HepG2 (cell line): ENCODE results near the gene SIGLEC10. TPM values are rescaled to one million over a fixed set of nuclear protein-coding genes. Genes with fewer than 3 reads are reported as not detected.
A peak's percentile ranks its signal among the peaks of the same experiment; 100 is the strongest.

Source experiments
- ATF7 ChIP-seq, 2 experiments: fragments of 450-650 bp in 1 of 2; sonication (generic) in 1 of 2; formaldehyde crosslinking in 1 of 2; IDR thresholded peaks; 2 replicates each; pipeline versions ENCODE4 v1.4.0 to v1.6.1; 2016 to 2020; ENCODE audit warnings: antibody characterized with exemption in 1 of 2, mild to moderate bottlenecking in 1 of 2, missing genetic modification reagents in 1 of 2
- CBX1 ChIP-seq: IDR thresholded peaks from one replicate; pipeline ENCODE4 v1.6.1; 2016; ENCODE audit warnings: antibody characterized with exemption, low read depth
- CREM ChIP-seq, 2 experiments: sonication (generic) in 1 of 2; formaldehyde crosslinking in 1 of 2; IDR thresholded peaks; 2 replicates each; pipeline versions ENCODE4 v1.4.0 to v1.6.1; 2016 to 2020; ENCODE audit warnings: antibody characterized with exemption in 1 of 2, mild to moderate bottlenecking in 1 of 2, missing genetic modification reagents in 1 of 2
- FOSL2 ChIP-seq: sonication (generic); formaldehyde crosslinking; IDR thresholded peaks from 2 replicates; pipeline ENCODE4 v1.4.0; 2020; ENCODE audit warnings: missing genetic modification reagents
- GABPA ChIP-seq, 2 experiments: IDR thresholded peaks; 2 replicates each; pipeline ENCODE4 v1.6.1; 2011 to 2016; ENCODE audit warnings: low read depth in 2 of 2, low read length in 1 of 2, missing biosample characterization in 1 of 2, missing genetic modification characterization in 1 of 2
- GABPB1 ChIP-seq: IDR thresholded peaks from 2 replicates; pipeline ENCODE4 v1.6.1; 2016; ENCODE audit warnings: mild to moderate bottlenecking, missing genetic modification reagents, moderate library complexity, missing compliant biosample characterization
- KDM5A ChIP-seq: fragments of 200-600 bp; sonication (generic); IDR thresholded peaks from 2 replicates; pipeline ENCODE4 v1.7.0; 2018; ENCODE audit warnings: antibody characterized with exemption, mild to moderate bottlenecking, low read length, borderline replicate concordance
- KLF12 ChIP-seq: sonication (generic); formaldehyde crosslinking; IDR thresholded peaks from 2 replicates; pipeline ENCODE4 v1.4.0; 2020; ENCODE audit warnings: missing genetic modification reagents, borderline replicate concordance
- MEF2D ChIP-seq: sonication (generic); formaldehyde crosslinking; IDR thresholded peaks from 2 replicates; pipeline ENCODE4 v1.5.1; 2020; ENCODE audit warnings: mild to moderate bottlenecking, missing genetic modification reagents
- NR2C2 ChIP-seq: sonication (generic); formaldehyde crosslinking; IDR thresholded peaks from 2 replicates; pipeline ENCODE4 v1.4.0; 2020; ENCODE audit warnings: missing genetic modification reagents, mild to moderate bottlenecking, moderate library complexity, borderline replicate concordance
- PHF20 ChIP-seq: sonication (generic); formaldehyde crosslinking; IDR thresholded peaks from 2 replicates; pipeline ENCODE4 v1.5.0; 2020; ENCODE audit warnings: mild to moderate bottlenecking, missing genetic modification reagents
- PPARG ChIP-seq: conservative IDR thresholded peaks from 2 replicates; pipeline ENCODE4 v1.6.1; 2016; ENCODE audit warnings: missing biosample characterization, missing genetic modification reagents
- RCOR2 ChIP-seq: IDR thresholded peaks from 2 replicates; pipeline ENCODE4 v1.6.1; 2016; ENCODE audit warnings: missing biosample characterization, missing genetic modification reagents
- SUZ12 ChIP-seq: fragments of 150-350 bp; IDR thresholded peaks from 2 replicates; pipeline ENCODE4 v1.6.1; 2014; ENCODE audit warnings: low read depth, low read length
- TEAD3 ChIP-seq: optimal IDR thresholded peaks from 2 replicates; pipeline ENCODE3; 2016; ENCODE audit warnings: borderline replicate concordance
- THAP11 ChIP-seq: IDR thresholded peaks from 2 replicates; pipeline ENCODE4 v1.6.1; 2016; ENCODE audit warnings: missing biosample characterization, missing genetic modification reagents
- ZMYM3 ChIP-seq: sonication (generic); formaldehyde crosslinking; IDR thresholded peaks from 2 replicates; pipeline ENCODE4 v1.5.1; 2020; ENCODE audit warnings: mild to moderate bottlenecking, missing genetic modification reagents
- ZNF143 ChIP-seq: sonication (generic); formaldehyde crosslinking; IDR thresholded peaks from 2 replicates; pipeline ENCODE4 v1.4.0; 2020; ENCODE audit warnings: missing genetic modification reagents
- ZNF3 ChIP-seq: IDR thresholded peaks from 2 replicates; pipeline ENCODE4 v1.7.0; 2017; ENCODE audit warnings: inconsistent platforms
- ZNF577 ChIP-seq: sonication (generic); formaldehyde crosslinking; IDR thresholded peaks from 2 replicates; pipeline ENCODE4 v1.4.0; 2020; ENCODE audit warnings: mild to moderate bottlenecking, low read depth, missing genetic modification reagents, borderline replicate concordance
- ZNF589 ChIP-seq: sonication (generic); formaldehyde crosslinking; conservative IDR thresholded peaks from 2 replicates; pipeline ENCODE4 v1.8.0; 2022; ENCODE audit warnings: mild to moderate bottlenecking, moderate library complexity, missing genetic modification reagents
- ZSCAN30 ChIP-seq: sonication (generic); formaldehyde crosslinking; IDR thresholded peaks from 2 replicates; pipeline ENCODE4 v1.5.0; 2020; ENCODE audit warnings: mild to moderate bottlenecking, missing genetic modification reagents
- ZSCAN31 ChIP-seq: sonication (generic); formaldehyde crosslinking; IDR thresholded peaks from 2 replicates; pipeline ENCODE4 v1.5.0; 2020; ENCODE audit warnings: low read depth, mild to moderate bottlenecking, missing genetic modification reagents
- polyA plus RNA-seq, 8 experiments: library from polyadenylated mRNA; depleted of rRNA in 3 of 8; stranded (reverse) in 7 of 8; unstranded in 1 of 8; fragments of >200 nt; fragmentation: Illumina TruSeq in 4 of 8; extraction: Trizol in 4 of 8; gene quantifications; 2 replicates each; pipeline versions ENCODE4 v1.2.1 to v1.2.3, GENCODE V29; 2011 to 2016; ENCODE audit warnings: low read depth in 4 of 8, missing spikeins in 1 of 8, mixed read lengths in 1 of 8; ENCODE audit not compliant: insufficient read depth in 1 of 8
- total RNA-seq, 5 experiments: library from RNA; depleted of rRNA; stranded (reverse); fragments of >200 nt; fragmentation: Illumina TruSeq; extraction: Trizol; gene quantifications; 2 replicates each; pipeline ENCODE4 v1.2.3, GENCODE V29; 2016; ENCODE audit warnings: low read depth in 1 of 5
- TF ChIP-seq, protein P1 (sequence below): sonication (generic); formaldehyde crosslinking; IDR thresholded peaks from 2 replicates; pipeline ENCODE4 v1.4.0; 2020; ENCODE audit warnings: mild to moderate bottlenecking, missing genetic modification reagents
- TF ChIP-seq, protein P2 (sequence below): sonication (generic); formaldehyde crosslinking; IDR thresholded peaks from 2 replicates; pipeline ENCODE4 v1.4.0; 2020; ENCODE audit warnings: mild to moderate bottlenecking, missing genetic modification reagents
- TF ChIP-seq, protein P3 (sequence below): sonication (generic); formaldehyde crosslinking; IDR thresholded peaks from 2 replicates; pipeline ENCODE4 v1.4.0; 2020; ENCODE audit warnings: low read depth, mild to moderate bottlenecking, missing genetic modification reagents
- TF ChIP-seq, protein P4 (sequence below): sonication (generic); formaldehyde crosslinking; IDR thresholded peaks from 2 replicates; pipeline ENCODE4 v1.4.0; 2020; ENCODE audit warnings: missing genetic modification reagents

Gene SIGLEC10
- total and polyA plus RNA-seq, 2 of the 13 experiments (the other 11 are each of a cell fraction or from before 2014, with no cell fraction given): not detected

DNA sequence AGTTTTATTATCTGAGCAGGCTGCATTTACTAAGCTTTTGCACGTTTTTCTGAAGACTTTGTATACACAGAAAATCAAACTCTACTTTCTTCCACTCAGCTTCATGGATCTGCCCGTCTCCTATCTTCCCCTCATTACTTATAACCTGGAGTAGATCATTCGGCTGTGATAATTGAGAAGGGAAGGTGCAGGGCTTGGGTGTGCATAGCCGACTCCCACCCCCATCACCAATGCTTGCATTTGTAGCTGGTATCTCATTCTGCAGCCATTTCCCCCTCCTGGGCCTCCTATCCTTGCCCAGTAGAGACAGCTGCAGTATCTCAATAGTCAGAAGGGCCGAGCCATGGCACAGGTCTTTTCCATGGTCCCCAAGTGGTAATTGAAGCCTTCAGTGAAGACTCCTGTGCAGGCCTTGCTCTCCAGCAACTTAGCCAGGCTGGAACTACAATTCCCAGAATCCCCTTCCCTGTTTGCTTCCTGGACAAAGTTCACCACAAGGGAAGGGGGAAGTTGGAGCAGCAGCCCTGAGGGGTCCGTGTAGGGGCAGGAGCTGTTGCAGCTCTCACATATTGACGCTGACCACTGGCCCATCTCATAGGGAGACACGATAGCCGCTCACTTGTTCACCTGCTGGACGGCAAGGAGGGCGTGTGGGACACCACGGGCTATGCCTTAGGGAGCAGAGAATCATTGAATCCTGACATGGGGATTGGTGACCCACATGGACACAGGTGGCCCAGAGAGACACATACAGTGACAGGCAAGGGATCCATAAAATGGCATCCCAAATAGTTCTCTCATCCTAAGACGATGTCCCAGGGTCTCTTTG lies 42.9 kb upstream of the SIGLEC10 start (continued):
- TF ChIP-seq, protein P1, sequence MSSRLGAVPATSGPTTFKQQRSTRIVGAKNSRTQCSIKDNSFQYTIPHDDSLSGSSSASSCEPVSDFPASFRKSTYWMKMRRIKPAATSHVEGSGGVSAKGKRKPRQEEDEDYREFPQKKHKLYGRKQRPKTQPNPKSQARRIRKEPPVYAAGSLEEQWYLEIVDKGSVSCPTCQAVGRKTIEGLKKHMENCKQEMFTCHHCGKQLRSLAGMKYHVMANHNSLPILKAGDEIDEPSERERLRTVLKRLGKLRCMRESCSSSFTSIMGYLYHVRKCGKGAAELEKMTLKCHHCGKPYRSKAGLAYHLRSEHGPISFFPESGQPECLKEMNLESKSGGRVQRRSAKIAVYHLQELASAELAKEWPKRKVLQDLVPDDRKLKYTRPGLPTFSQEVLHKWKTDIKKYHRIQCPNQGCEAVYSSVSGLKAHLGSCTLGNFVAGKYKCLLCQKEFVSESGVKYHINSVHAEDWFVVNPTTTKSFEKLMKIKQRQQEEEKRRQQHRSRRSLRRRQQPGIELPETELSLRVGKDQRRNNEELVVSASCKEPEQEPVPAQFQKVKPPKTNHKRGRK (CRISPR knock-in tag): no peak
- TF ChIP-seq ATF7 (IDR thresholded peaks at IDR 0.05) (no peak), ATF7 (CRISPR knock-in tag; IDR thresholded peaks at IDR 0.05) (no peak), MEF2D (CRISPR knock-in tag) (no peak), ZSCAN31 (CRISPR knock-in tag) (no peak), KLF12 (CRISPR knock-in tag) (no peak), FOSL2 (CRISPR knock-in tag) (no peak), THAP11 (peak; percentile 99), CREM (IDR thresholded peaks at IDR 0.05) (0 out of 2 replicates have a peak, but pooled peaks have one; percentile 38), CREM (CRISPR knock-in tag; IDR thresholded peaks at IDR 0.05) (no peak), GABPB1 (CRISPR knock-in tag) (peak; percentile 95), ZNF577 (no peak), ZSCAN30 (no peak), RCOR2 (CRISPR knock-in tag) (no peak), CBX1 (peak; percentile 30), KDM5A (no peak), PPARG (CRISPR knock-in tag) (no peak), ZMYM3 (CRISPR knock-in tag) (no peak), GABPA (IDR thresholded peaks at IDR 0.05; ENCODE audit: low read depth, low read length) (peak; percentile 82), GABPA (CRISPR knock-in tag; IDR thresholded peaks at IDR 0.05; ENCODE audit: low read depth) (peak; percentile 94), ZNF3 (CRISPR knock-in tag) (no peak), PHF20 (CRISPR knock-in tag) (peak; percentile 55), ZNF589 (CRISPR knock-in tag) (no peak), TEAD3 (CRISPR knock-in tag) (no peak), ZNF143 (CRISPR knock-in tag) (peak; percentile 91), NR2C2 (peak; percentile 99), SUZ12 (peak; percentile 38; the same call in 1 of the 2 replicates)
- TF ChIP-seq, protein P2, sequence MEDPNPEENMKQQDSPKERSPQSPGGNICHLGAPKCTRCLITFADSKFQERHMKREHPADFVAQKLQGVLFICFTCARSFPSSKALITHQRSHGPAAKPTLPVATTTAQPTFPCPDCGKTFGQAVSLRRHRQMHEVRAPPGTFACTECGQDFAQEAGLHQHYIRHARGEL (CRISPR knock-in tag): no peak
- TF ChIP-seq, protein P3, sequence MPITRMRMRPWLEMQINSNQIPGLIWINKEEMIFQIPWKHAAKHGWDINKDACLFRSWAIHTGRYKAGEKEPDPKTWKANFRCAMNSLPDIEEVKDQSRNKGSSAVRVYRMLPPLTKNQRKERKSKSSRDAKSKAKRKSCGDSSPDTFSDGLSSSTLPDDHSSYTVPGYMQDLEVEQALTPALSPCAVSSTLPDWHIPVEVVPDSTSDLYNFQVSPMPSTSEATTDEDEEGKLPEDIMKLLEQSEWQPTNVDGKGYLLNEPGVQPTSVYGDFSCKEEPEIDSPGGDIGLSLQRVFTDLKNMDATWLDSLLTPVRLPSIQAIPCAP (CRISPR knock-in tag): no peak
- TF ChIP-seq, protein P4, sequence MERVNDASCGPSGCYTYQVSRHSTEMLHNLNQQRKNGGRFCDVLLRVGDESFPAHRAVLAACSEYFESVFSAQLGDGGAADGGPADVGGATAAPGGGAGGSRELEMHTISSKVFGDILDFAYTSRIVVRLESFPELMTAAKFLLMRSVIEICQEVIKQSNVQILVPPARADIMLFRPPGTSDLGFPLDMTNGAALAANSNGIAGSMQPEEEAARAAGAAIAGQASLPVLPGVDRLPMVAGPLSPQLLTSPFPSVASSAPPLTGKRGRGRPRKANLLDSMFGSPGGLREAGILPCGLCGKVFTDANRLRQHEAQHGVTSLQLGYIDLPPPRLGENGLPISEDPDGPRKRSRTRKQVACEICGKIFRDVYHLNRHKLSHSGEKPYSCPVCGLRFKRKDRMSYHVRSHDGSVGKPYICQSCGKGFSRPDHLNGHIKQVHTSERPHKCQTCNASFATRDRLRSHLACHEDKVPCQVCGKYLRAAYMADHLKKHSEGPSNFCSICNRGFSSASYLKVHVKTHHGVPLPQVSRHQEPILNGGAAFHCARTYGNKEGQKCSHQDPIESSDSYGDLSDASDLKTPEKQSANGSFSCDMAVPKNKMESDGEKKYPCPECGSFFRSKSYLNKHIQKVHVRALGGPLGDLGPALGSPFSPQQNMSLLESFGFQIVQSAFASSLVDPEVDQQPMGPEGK (CRISPR knock-in tag): no peak
